ENCODE data around the gene HPDL.
A peak's percentile ranks its signal among the peaks of the same experiment; 100 is the strongest.

Gene HPDL

DNA sequence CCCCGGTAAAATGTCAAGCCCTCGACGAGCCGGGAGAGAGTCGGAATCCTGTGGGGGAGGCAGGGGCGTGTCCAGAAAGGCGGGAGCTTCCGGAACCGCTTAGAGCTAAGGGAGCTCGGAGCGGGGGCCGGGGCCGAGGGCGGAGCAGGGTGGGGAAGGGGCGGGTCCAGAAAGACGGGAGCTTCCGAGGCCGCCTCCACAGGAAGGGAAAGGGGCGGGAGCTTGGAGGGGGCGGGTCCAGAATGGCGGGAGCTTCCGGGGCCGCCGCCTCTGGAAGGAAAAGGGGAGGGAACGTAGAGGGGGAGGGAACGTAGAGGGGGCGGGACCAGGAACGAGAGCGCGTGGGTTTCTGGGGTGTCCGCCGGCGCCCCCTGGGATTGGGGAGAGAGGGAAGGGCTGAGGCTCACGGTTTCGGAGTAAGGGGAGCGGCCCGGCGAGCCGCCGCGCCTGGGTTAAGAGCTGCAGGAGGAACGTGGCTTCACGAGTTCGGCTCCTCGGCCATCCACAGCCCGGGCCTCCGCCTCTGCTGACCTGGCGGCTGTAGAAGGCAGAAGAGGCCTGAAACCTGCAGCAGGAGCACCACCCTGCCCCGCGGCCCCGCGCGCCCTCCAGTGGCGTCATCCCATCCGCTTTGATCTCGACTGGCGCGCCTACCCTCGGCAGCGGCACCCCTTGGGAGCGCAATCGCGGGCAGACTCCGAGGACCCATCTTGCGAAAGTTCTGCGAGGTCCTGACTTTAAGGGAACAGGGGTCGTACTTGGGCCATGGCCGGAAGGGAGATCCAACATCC lies 23.0 kb upstream of the HPDL start:
- Histone ChIP-seq H4K20me1 (ENCODE audit: low read depth, low read length) (no peaks in the 10 kb centered on the region), H2AFZ (ENCODE audit: low read depth, low read length, severe bottlenecking) (peak overlapping the region; percentile 96), H3K36me3 (ENCODE audit: low read length) (no peaks in the 10 kb centered on the region), H3K9me3 (ENCODE audit: insufficient read depth, low read length) (no peaks in the 10 kb centered on the region), H3K9ac (ENCODE audit: low read length) (peak overlapping the region; percentile 75), H3K27ac (ENCODE audit: low read depth, low read length) (peak overlapping the region; percentile 69), H3K9me2 (replicated peaks; ENCODE audit: insufficient read depth, low read length) (no peaks in the 10 kb centered on the region), H3K27me3 (ENCODE audit: low read length) (no peaks in the 10 kb centered on the region), H3F3A (ENCODE audit: insufficient read depth) (peaks cover 27% of the 10 kb centered on the region), H3K79me2 (ENCODE audit: insufficient read depth, low read length) (no peaks in the 10 kb centered on the region), H3K4me2 (ENCODE audit: low read depth, low read length, poor library complexity, severe bottlenecking) (peak overlapping the region; percentile 85), H3K4me3 (ENCODE audit: insufficient read depth, low read length, poor library complexity, severe bottlenecking) (peak overlapping the region; percentile 67)
- TF ChIP-seq EZH2phosphoT487 (conservative IDR thresholded peaks at IDR 0.05; ENCODE audit: low read length) = no peak
- TF ChIP-seq, protein P1, sequence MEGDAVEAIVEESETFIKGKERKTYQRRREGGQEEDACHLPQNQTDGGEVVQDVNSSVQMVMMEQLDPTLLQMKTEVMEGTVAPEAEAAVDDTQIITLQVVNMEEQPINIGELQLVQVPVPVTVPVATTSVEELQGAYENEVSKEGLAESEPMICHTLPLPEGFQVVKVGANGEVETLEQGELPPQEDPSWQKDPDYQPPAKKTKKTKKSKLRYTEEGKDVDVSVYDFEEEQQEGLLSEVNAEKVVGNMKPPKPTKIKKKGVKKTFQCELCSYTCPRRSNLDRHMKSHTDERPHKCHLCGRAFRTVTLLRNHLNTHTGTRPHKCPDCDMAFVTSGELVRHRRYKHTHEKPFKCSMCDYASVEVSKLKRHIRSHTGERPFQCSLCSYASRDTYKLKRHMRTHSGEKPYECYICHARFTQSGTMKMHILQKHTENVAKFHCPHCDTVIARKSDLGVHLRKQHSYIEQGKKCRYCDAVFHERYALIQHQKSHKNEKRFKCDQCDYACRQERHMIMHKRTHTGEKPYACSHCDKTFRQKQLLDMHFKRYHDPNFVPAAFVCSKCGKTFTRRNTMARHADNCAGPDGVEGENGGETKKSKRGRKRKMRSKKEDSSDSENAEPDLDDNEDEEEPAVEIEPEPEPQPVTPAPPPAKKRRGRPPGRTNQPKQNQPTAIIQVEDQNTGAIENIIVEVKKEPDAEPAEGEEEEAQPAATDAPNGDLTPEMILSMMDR (IDR thresholded peaks at IDR 0.05; ENCODE audit: insufficient read depth, low read length, poor library complexity, severe bottlenecking) = peak; percentile 81

GRCh38 chr1:45304311-45305081 lies 22.2 kb upstream of the HPDL start:
- Histone ChIP-seq H3K9me2 (replicated peaks; ENCODE audit: insufficient read depth, low read length) (no peaks in the 10 kb centered on the region), H3K4me2 (ENCODE audit: low read depth, low read length, poor library complexity, severe bottlenecking) (peak overlapping the region; percentile 85), H3K27ac (ENCODE audit: low read depth, low read length) (peak overlapping the region; percentile 69), H3K27me3 (ENCODE audit: low read length) (no peaks in the 10 kb centered on the region), H3K79me2 (ENCODE audit: insufficient read depth, low read length) (no peaks in the 10 kb centered on the region), H3K9ac (ENCODE audit: low read length) (peak overlapping the region; percentile 75), H2AFZ (ENCODE audit: low read depth, low read length, severe bottlenecking) (peak overlapping the region; percentile 60), H4K20me1 (ENCODE audit: low read depth, low read length) (no peaks in the 10 kb centered on the region), H3K36me3 (ENCODE audit: low read length) (no peaks in the 10 kb centered on the region), H3K4me3 (ENCODE audit: insufficient read depth, low read length, poor library complexity, severe bottlenecking) (peak overlapping the region; percentile 67), H3F3A (ENCODE audit: insufficient read depth) (peaks cover 27% of the 10 kb centered on the region), H3K9me3 (ENCODE audit: insufficient read depth, low read length) (no peaks in the 10 kb centered on the region)
- no peak for TF ChIP-seq EZH2phosphoT487 (conservative IDR thresholded peaks at IDR 0.05; ENCODE audit: low read length)
- TF ChIP-seq, protein P1 (IDR thresholded peaks at IDR 0.05; ENCODE audit: insufficient read depth, low read length, poor library complexity, severe bottlenecking) = no peak

GRCh38 chr1:45305231-45305630 lies 21.5 kb upstream of the HPDL start:
- no peaks in the 10 kb centered on the region for H3K36me3 ChIP-seq (ENCODE audit: low read length)
- no peak overlapping the region for H3K9ac ChIP-seq (ENCODE audit: low read length)
- peak overlapping the region; percentile 85 for H3K4me2 ChIP-seq (ENCODE audit: low read depth, low read length, poor library complexity, severe bottlenecking)
- no peak overlapping the region for H2AFZ ChIP-seq (ENCODE audit: low read depth, low read length, severe bottlenecking)
- H3K9me2 ChIP-seq (replicated peaks; ENCODE audit: insufficient read depth, low read length) = no peaks in the 10 kb centered on the region
- H3K4me3 ChIP-seq (ENCODE audit: insufficient read depth, low read length, poor library complexity, severe bottlenecking) = no peak overlapping the region
- no peaks in the 10 kb centered on the region for H4K20me1 ChIP-seq (ENCODE audit: low read depth, low read length)
- no peak for TF ChIP-seq EZH2phosphoT487 (conservative IDR thresholded peaks at IDR 0.05; ENCODE audit: low read length)
- TF ChIP-seq, protein P1 (IDR thresholded peaks at IDR 0.05; ENCODE audit: insufficient read depth, low read length, poor library complexity, severe bottlenecking) = no peak
- no peak overlapping the region for H3K27ac ChIP-seq (ENCODE audit: low read depth, low read length)
- H3K9me3 ChIP-seq (ENCODE audit: insufficient read depth, low read length) = no peaks in the 10 kb centered on the region
- no peaks in the 10 kb centered on the region for H3K79me2 ChIP-seq (ENCODE audit: insufficient read depth, low read length)
- no peaks in the 10 kb centered on the region for H3K27me3 ChIP-seq (ENCODE audit: low read length)
- peaks cover 27% of the 10 kb centered on the region for H3F3A ChIP-seq (ENCODE audit: insufficient read depth)

Measured in SU-DHL-6 (cell line).